Esophagus muscularis mucosa (tissue), 4 donors: ENCODE results near the gene TMEM200B. TPM values are rescaled to one million over a fixed set of nuclear protein-coding genes. Genes with fewer than 3 reads are reported as not detected.

Source experiments
- DNase-seq: peaks from one replicate; pipeline ENCODE4 v3.0.0-alpha.2; 2017; ENCODE audit errors: extremely low spot score
- H3K27ac ChIP-seq, 4 donors: fragments of 200-600 bp; sonication (generic); replicated peaks in 1 of 4; 1 replicate in 3 of 4; 2 replicates in 1 of 4; pipeline ENCODE4 v1.5.1; 2016 to 2019; ENCODE audit warnings: mild to moderate bottlenecking in 1 of 4
- H3K27me3 ChIP-seq, 4 donors: fragments of 200-600 bp; sonication (generic); one replicate each; pipeline versions ENCODE4 v1.5.1 to v1.6.0; 2016 to 2019
- H3K36me3 ChIP-seq, 4 donors: fragments of 200-600 bp; sonication (generic); one replicate each; pipeline ENCODE4 v1.5.1; 2016 to 2019
- H3K4me1 ChIP-seq, 4 donors: fragments of 200-600 bp; sonication (generic); one replicate each; pipeline ENCODE4 v1.5.1; 2016 to 2019
- H3K4me3 ChIP-seq, 4 donors: fragments of 200-600 bp; sonication (generic); 1 replicate in 2 of 4; 2 replicates in 2 of 4; pipeline ENCODE4 v1.5.1; 2016 to 2019; ENCODE audit warnings: mild to moderate bottlenecking in 4 of 4, moderate library complexity in 1 of 4
- H3K9me3 ChIP-seq, 4 donors: fragments of 200-600 bp; sonication (generic); 1 replicate in 3 of 4; 2 replicates in 1 of 4; pipeline ENCODE4 v1.5.1; 2016 to 2019
- CTCF ChIP-seq, 3 experiments: fragments of 200-600 bp in 2 of 3; fragments of 450-650 bp in 1 of 3; sonication (generic) in 2 of 3; IDR thresholded peaks; one replicate each; pipeline ENCODE4 v1.5.1; 2017 to 2019; ENCODE audit warnings: antibody characterized with exemption in 3 of 3, mild to moderate bottlenecking in 2 of 3, moderate library complexity in 1 of 3
- EP300 ChIP-seq: sonication (generic); formaldehyde crosslinking; IDR thresholded peaks from one replicate; pipeline ENCODE4 v1.6.1; 2017; ENCODE audit warnings: antibody characterized with exemption
- POLR2A ChIP-seq: fragments of 450-650 bp; IDR thresholded peaks from one replicate; pipeline ENCODE4 v1.6.1; 2017; ENCODE audit warnings: antibody characterized with exemption, moderate library complexity, mild to moderate bottlenecking, low read depth
- POLR2AphosphoS5 ChIP-seq, 2 donors: sonication (generic); formaldehyde crosslinking; IDR thresholded peaks; one replicate each; pipeline ENCODE4 v1.6.1; 2017; ENCODE audit warnings: antibody characterized with exemption in 2 of 2
- WGBS: methylation state at CpG from one replicate; pipeline ENCODE4 v1.1.5; 2018; 5-methylcytosine and 5-hydroxymethylcytosine counted together
- intact Hi-C: fragments of 100-400 bp; cut with DNase I; formaldehyde crosslinking; loops from one replicate; pipeline ENCODE4 v1.15.1; 2023
- total RNA-seq, 4 donors: library from RNA; depleted of rRNA; stranded (reverse); fragments of >200 nt; gene quantifications; one replicate each; pipeline versions ENCODE4 v1.1.0 to v1.2.1, GENCODE V29; 2016

The TMEM200B gene
- total RNA-seq, 4 donors from 2014 or later = 14.5 to 44.8 (median 28.2) TPM

GRCh38 chr1:29162476-29163138 is 38.9 kb upstream of the TMEM200B start:
- Histone ChIP-seq H3K36me3 (peaks cover 31 to 68% (median 53%) of the 10 kb centered on the region in 4 donors), H3K4me1 (peaks cover 34 to 60% (median 56%) of the 10 kb centered on the region in 4 donors), H3K27ac (no peak overlapping the region), H3K9me3 (no peaks in the 10 kb centered on the region), H3K27me3 (no peaks in the 10 kb centered on the region), H3K4me3 (no peak overlapping the region)
- no peak for DNase-seq
- 69% methylated on average over 9 of the region's 9 CpGs for WGBS
- no peak for TF ChIP-seq EP300
- no peak for TF ChIP-seq POLR2AphosphoS5 (IDR thresholded peaks at IDR 0.05)
- no peak for TF ChIP-seq CTCF (IDR thresholded peaks at IDR 0.05)
- no peak for TF ChIP-seq POLR2A
- intact Hi-C loops = no loop called here

- H3K4me3 ChIP-seq = no peak overlapping the region
- peaks cover 32 to 68% (median 52%) of the 10 kb centered on the region in 4 donors for H3K36me3 ChIP-seq
- no peaks in the 10 kb centered on the region for H3K9me3 ChIP-seq
- no peak overlapping the region for H3K27ac ChIP-seq
- no peak for TF ChIP-seq POLR2A
- no peak for TF ChIP-seq POLR2AphosphoS5 (IDR thresholded peaks at IDR 0.05)
- no peak for TF ChIP-seq EP300
- no peak for TF ChIP-seq CTCF (IDR thresholded peaks at IDR 0.05)
- 61% methylated on average over 4 of the region's 4 CpGs for WGBS
- peaks cover 40 to 61% (median 57%) of the 10 kb centered on the region in 4 donors for H3K4me1 ChIP-seq
- H3K27me3 ChIP-seq = no peaks in the 10 kb centered on the region
- intact Hi-C loops = no loop called here
- DNase-seq = no peak
Measured at GRCh38 chr1:29162025-29162424, 38.3 kb upstream of the TMEM200B start.

GRCh38 chr1:29159773-29160172 is 36.1 kb upstream of the TMEM200B start:
- H3K4me3 ChIP-seq = no peak overlapping the region
- intact Hi-C loops = no loop called here
- no peak overlapping the region for H3K27ac ChIP-seq
- H3K36me3 ChIP-seq = peaks cover 24 to 64% (median 44%) of the 10 kb centered on the region in 4 donors
- H3K4me1 ChIP-seq = peaks cover 54 to 59% (median 56%) of the 10 kb centered on the region in 4 donors
- TF ChIP-seq CTCF (IDR thresholded peaks at IDR 0.05) (no peak), POLR2AphosphoS5 (IDR thresholded peaks at IDR 0.05) (no peak), POLR2A (no peak), EP300 (no peak)
- 70% methylated on average over 3 of the region's 3 CpGs for WGBS
- no peaks in the 10 kb centered on the region for H3K9me3 ChIP-seq
- H3K27me3 ChIP-seq = no peaks in the 10 kb centered on the region
- DNase-seq = no peak

DNA sequence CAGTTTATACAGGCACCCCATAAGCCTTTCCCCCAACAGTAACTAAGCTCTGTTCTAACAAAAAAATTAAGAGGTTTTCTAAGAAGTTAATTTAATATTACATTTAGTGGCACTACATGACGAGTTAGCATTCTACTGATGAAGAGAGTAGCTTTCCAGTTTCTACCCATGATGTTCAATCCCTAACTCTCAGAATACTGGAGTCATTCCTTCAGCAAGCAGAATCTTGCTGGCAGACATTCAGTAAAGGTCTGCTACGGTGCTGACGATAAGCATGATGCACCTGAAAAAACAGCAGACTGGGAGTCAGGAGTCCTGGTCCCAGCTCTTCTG is 33.5 kb upstream of the TMEM200B start:
- peaks cover 42 to 47% (median 43%) of the 10 kb centered on the region in 4 donors for H3K4me1 ChIP-seq
- H3K9me3 ChIP-seq = no peaks in the 10 kb centered on the region
- no peaks in the 10 kb centered on the region for H3K27me3 ChIP-seq
- DNase-seq = no peak
- H3K27ac ChIP-seq = peak overlapping the region; percentile 13 to 63 (median 58)
- no peak overlapping the region for H3K4me3 ChIP-seq
- peaks cover 49 to 82% (median 65%) of the 10 kb centered on the region in 4 donors for H3K36me3 ChIP-seq
- intact Hi-C loops = no loop called here
- WGBS = 58% methylated on average over 3 of the region's 3 CpGs
- TF ChIP-seq POLR2A (no peak), CTCF (IDR thresholded peaks at IDR 0.05) (no peak), EP300 (no peak), POLR2AphosphoS5 (IDR thresholded peaks at IDR 0.05) (no peak)
